ENCODE measurements around the gene LENEP.

LENEP gene, protein sequence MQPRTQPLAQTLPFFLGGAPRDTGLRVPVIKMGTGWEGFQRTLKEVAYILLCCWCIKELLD

DNA sequence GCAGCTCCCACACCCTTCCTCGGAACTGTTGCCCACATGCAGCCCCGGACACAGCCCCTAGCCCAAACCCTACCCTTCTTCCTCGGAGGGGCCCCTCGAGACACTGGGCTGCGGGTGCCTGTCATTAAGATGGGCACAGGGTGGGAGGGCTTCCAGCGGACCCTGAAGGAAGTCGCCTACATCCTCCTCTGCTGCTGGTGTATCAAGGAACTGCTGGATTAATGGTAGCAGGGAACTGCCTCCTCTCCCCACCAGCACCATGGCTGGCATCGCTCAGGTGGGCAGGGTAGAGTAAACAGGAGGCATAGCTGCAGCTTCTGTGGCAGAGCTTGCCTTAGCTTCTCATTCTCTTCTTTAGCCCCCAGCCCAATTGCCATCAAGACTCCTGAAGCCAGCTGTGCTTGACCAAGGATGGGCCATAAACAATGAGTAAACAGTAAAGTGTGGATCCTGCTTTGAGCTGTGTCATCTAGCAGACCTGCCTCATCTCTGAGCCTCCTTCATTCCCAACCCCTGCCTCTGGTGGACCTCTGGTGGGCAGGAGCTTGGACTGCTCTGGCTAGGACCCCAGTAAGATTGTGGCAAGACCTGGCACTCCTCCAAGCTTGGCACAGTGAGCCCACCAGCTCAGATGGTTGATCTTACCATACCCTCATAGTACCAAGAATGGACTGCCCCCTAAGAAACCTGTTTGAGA is at the start of gene LENEP:
LENEP (plus strand) TSS at position 15 of the 697 bp plus-strand sequence; CDS start at position 37, 22 bp downstream.
- no peak for DNase-seq (ENCODE audit: low read depth)

DNA sequence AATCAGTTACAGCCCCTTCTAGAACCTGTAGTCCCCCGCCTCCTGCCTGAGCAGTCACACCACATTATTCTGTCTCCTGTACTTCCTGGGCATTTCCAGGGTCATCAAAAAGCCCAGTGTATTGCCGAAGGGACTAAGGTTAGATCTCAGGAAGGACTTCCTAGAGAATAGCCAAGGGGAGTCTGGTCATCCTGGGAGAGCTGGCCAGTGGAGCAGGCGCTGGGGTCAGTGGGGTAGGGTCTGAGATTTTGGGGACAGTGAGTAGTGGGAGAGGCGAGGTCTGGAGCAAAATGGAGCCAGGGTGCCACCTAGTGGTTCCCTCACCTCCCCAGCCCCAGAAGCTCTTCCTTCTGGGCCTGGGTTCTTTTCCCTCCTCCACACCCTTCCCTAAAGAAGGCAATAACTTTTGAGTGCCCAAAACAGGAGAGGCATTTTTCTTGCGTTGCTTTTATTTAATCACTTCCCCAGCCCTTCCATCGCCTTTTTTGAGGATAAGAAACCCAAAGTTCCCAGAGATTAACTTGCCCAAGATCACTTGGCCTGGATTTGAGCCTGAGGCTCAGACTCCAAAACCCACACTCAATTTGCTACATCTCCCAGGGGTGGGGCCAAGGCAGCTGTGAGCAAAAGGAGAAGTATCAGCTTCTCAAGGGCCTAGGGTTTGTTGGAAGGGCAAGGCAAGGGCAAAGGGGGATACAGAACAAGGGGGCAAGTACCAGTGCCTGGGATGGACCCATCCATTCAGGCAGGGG is 49.6 kb upstream of the LENEP start:
- DNase-seq (ENCODE audit: low read depth) = no peak

DNA sequence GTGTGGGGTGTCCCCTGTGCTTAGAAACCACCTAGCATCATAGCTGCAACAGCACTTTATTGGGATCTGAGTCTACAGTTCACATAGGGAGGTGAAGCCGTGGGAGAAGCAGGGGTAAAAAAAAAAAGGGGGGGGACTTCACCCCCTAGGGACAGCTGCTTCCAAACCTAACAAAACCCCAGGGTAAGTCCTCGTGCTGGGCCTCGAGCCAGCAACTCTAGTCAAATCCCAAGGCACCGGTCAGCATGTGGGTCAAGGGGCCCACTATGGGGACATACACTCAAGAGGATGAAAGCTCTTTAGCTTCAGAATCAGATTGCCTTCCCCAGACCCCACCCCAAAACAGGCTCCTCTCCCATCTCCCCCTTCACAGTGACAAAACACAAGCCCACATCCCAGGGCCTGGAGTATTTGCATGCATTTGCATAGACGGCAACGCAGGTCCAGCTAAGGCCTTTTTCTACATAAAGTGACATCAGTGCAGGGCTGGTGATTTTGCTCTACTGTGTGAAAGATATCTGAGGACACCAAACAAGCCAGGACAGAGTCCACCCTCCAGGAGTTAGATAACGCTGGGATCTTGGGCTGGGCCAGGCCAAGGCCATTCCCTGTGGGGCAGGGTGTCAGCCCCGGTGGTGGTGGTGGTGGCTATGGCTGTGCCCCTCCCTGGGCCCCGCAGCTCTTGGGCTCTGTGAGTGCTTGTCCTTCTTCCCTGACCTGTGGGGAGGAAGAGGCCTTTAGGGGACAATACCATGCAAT is 48.8 kb upstream of the LENEP start:
- no peak for DNase-seq (ENCODE audit: low read depth)

DNA sequence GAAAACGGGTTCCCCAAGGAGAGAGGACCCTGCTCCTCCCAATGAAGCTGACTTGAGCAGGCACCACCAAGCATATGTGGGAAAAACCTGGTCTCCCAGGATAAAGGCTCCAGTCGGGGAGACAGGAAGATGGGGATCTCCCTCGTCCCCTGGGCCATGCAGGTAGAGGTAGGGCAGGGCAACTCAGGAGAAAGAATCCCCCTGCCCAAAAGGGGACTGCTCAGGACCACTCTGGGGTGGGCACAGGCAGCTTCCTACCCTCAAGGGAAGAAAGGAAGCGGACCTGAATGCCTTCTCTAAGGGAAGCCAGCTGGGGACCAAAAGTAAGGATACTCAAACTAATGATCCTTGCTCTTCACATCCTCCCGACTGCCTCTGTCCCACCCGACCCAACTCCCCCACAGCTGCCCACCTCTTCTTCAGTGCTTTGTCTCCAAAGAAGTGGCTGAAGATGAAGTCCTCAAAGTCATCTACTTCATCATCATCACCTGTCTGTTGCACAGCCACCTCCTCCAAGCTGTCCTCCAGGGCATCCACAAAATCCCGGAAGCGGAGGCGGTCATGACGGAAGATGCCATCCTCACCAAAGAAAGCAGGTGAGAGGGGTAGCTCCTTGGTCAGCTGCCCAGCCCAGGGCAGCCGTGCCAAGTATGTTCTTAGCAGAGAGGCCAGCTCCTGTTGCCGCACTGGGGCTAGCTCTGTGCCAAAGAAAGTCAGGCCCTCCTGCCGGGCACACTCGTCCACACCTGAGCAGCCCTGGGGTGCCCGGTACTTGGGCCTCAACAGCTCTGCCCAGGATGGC is 48.0 kb upstream of the LENEP start:
- DNase-seq (ENCODE audit: low read depth) = no peak

DNA sequence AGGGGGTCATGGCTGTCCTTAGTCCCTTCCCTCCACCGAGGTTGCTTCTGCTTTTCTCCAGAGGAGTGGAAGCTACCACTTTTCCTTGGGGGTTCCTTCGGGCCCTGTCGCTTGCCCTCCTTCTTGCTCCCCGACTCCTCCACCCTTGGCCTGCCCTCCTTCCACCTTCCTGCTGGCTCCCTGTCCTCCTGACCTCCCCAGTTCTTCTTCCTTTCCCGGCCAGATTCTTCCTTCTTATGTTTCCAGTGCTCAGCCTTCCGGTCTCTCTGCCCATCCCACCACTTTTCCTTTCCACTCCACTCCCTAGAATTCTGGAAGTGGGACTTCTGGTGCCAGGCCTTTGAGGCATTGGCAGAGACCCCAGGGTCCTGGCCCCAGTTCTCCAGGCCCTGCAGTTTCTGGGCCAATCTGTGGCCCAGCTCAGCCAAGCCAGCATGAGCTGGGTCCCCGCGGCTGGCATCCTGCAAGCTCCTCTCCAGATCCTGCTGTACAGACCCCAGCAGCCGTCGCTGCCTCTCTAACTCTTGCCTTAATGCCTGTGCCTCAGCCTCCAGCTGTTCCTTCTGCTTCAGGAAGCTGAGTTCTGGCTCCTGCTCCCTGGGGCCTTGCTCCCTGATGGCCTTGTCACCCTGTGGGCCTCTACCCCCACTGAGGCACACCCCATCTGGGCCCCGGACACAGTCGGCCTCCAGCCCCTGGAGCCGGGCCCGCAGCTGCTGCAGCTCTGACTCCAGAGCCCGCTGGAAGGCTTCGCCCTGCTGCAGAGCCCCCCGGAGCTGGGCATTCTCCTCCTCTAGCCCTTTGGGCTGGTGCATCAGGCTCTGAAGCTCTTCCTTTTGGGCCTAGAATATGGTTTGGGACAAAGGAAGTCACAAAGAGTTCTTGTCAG is 47.2 kb upstream of the LENEP start:
- DNase-seq (ENCODE audit: low read depth) = no peak

DNA sequence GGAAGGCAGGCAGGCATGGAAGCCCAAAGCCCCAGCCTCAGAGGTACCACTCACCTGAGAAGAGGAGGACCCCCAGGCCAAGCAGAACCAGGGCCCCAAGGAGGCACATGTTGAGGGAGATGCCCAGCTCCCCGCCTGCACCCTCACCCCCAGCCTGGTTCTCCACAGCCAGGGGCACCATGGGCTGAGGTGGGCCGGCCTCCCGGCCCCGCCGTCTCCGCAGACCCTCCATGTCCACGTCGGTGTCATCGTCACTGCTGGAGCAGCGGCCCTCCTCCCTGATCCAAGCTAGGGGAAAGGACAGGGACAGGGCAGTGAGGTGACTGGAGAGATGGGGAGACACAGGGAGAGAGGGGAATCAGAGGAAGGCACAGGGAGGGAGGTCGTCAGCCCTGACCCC is 45.3 kb upstream of the LENEP start:
- DNase-seq (ENCODE audit: low read depth) = no peak

DNA sequence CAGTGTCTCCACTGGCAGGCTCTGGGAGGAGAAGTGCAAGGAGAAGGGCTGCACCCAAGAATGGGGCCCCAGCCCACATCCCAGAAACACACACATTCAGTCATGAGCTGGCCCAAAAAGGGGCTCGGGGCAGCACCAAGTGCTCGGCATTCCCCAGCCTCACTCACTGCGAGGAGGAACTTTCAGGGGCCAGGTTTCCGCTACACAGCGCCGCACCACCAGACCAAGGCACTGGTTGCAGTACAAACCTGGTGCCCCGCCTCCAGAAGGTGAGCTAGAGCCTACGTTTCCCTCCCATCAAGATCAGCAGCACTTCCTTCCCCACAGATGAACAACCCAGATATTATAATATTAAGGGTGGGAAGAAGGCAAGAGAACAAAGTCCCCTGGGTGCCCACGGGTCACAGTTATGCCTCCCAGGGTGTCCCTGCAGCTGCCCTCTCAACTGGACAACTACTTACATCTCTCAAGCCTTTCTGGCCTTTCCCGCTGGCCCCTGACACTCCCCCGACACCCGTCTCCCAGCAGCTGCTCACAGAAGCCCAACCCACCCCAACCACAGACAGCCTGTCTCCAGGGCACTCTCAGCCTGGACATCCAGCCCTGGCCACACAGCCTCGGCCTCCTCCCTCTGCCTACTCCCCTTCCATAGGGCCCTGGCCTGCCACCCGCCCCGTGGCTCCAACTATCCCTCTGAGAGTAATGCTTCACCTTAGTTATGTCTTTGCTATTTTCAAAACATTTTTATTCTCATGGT is 41.3 kb upstream of the LENEP start:
- no peak for DNase-seq (ENCODE audit: low read depth)

DNA sequence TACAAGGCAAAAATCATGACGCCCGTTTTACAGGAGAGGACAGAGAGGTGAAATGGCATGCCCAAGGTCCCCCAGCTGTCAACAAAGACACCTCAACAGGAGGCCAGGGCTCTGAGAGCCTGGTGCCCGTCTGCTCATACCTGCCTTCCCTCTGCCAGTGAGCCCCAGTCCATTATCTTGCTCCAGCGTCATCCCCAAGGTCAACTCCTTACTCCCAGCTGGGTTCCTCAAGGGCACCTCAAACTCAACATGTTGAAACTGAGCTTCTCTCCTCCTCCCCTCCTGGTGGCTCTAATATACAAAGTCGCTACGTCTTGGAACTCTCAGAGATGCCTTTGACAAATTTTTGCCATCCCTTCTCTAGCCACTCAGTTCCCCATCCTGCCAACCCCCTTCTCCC is 40.7 kb upstream of the LENEP start:
- DNase-seq (ENCODE audit: low read depth) = no peak

DNA sequence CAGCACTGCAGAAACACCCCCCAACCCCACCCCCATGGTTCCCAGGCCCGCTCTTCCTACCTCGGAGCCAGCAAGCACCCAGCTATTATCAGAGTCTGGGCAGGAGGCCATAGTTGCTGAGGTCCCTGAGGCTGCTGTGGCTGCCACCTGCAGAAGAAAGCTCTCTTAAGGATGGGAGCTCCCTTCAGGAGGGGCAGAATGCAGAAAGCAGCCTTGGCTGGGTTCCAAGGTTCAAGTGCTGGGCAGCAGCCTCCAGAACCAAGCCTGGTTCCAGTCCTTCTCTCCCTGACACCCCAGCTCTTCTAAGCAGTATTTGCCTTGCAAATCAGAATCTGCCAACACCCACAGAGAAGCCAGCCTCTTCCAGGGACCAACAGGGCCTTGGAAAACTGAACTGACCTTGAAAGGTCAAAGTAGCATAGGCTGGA is 39.8 kb upstream of the LENEP start:
- DNase-seq (ENCODE audit: low read depth) = no peak

DNA sequence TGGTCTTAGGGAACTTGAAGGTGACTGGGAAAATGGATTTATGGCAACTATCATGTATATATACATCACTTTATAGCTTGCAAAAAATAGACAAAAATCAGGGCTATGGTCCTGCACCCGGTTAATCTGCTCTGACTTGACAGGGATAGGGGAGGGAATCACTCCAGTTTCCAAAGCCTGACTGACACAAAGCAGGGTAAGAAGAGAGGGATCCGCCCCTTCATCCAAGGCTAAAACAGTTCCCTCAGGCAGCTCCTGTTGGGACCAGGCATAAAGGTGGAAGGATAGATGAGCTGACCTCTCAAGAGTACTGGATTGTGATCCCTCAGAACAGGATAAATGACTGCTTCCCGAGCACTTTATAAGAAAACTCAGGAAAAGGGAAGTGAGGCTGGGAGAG is 38.8 kb upstream of the LENEP start:
- DNase-seq (ENCODE audit: low read depth) = no peak

DNA sequence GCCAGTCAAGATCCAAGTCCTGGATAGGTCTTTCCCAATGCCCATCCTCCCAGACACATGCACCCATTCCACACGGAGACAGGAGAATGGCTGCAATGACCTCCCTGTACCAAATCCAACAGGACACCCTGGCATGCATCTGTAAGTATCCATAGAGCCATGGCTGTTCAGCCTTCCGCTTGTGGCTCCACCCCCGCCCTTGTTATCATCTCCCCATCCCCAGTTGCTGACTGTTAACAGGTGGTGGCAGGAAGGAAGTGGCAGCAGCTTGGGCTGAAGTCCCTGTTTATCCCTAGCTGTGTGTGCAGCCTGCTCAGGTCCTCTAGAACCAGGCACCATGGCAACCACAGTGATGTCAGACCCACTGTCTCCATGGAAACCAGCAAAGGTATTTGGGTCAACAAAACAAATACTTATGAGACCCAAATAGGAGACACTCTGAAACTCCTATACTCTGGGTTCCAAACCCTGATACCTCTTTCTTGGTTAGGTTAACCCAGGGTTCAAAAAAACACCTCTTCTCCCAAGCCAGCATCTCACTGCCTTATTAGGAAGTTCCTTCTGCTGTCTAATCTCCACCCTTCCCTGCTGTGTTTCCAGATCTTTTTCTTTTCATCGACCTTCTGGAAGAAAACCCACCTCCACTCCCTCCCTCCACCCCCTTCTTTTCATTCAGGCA is 38.2 kb upstream of the LENEP start:
- no peak for DNase-seq (ENCODE audit: low read depth)

DNA sequence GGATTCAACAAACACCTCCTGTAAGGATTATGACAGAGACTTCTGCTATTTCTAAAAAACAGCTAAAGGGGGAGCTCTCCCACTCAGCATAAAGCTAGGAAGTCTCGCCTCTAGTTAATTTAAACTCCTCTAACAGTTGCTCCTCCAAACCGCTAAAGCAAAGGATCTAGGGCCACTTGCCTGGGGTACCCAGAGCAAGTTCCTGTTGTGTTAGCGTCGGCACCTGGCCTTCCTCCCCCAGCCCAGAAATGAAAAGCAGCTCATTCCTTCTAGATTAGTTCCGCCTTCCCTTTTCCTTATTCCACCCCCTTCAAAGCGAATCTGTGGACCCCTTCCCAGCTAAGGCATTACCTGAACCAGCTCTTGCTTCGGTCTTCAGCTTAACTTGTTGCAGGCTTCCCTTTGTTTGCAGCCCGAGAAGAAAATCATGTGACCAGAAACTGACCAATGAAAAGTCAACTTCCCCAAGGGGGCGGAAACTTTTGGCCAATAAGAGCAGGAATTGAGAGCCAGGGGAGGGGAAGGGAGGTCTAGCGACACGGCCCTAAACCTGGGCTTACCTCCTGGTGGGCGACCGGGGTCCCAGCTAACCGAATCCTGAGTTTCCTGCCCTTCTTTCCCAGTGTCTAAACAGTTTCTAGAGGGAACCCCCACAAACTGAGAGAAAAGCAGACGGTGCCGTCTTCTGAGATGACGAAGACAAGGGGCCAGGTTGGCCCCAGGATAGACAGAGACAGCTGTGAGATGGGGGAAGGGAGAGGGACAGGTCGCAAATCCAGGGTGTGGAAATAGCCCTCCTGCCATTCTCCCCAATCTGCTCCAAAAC is 37.5 kb upstream of the LENEP start, which contains the start of gene PBXIP1:
PBXIP1 (minus strand) TSS at position 382 of the 826 bp plus-strand sequence. CDS start 2,378 bp downstream, outside the sequence.
- no peak for DNase-seq (ENCODE audit: low read depth)

DNA sequence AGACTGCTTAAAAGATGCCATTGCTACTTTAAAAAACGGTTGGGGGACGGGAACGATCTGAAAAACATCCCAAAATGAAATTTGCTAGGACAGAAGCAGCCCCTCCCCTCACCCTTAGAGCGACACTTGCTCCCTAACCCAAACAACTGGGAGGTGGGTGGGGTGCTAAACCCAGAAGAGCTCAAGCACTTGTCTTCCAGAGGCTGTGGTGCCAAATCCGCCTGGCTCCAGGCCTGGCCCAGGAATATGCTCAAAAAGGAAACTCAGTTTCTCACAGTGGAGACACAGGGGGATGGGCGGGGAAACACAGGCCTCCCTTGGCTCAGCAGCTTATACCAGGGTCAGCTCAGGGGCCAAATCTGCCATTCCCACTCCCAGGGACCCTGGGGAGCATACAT is 36.8 kb upstream of the LENEP start:
- DNase-seq (ENCODE audit: low read depth) = no peak

DNA sequence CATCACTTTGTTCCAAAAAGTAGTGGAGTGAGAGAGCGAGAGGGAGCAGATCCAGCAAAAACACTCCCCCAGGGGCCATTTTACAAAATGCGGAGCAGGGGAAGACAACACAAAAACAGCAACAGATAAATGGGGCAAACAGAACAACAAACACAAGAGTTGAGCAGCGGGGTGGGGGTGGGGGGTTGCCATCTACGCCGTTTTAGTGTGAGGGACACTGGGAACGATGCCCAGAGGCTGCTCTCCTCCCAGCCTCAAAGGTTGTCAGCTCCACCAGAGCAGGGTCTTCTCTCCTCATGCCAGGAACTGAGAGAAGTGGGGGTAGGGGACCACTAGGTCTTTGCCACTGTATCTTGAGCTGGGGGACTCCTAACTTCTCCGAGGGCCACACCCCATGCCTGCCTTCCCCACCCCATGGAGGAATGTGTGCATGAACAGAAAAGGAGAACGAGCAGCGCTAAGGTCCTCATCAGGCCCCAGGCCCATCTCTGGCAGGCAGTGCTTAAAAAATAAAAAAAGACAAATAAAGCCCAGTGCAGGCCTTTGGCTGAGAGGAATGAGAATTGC is 36.2 kb upstream of the LENEP start:
- DNase-seq (ENCODE audit: low read depth) = no peak

DNA sequence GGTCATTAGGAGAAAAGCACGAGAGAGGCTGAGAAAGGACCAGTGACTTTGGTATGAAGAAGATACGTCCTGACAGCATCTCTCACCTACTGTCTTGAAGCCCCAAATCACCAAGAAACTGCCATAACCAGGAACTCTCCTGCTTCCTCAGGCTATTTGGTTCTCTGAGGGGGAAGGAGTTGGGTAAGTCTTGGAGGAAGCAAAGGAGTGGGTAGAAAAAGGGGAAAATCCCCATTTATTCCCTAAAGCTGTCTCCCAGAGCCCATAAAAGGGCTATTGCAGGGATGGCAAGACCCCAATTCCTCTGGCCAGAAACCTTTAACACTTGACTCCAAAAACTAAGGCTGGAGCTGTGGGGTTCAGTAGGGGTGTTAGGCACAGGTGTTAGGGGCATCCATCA is 35.4 kb upstream of the LENEP start:
- no peak for DNase-seq (ENCODE audit: low read depth)

DNA sequence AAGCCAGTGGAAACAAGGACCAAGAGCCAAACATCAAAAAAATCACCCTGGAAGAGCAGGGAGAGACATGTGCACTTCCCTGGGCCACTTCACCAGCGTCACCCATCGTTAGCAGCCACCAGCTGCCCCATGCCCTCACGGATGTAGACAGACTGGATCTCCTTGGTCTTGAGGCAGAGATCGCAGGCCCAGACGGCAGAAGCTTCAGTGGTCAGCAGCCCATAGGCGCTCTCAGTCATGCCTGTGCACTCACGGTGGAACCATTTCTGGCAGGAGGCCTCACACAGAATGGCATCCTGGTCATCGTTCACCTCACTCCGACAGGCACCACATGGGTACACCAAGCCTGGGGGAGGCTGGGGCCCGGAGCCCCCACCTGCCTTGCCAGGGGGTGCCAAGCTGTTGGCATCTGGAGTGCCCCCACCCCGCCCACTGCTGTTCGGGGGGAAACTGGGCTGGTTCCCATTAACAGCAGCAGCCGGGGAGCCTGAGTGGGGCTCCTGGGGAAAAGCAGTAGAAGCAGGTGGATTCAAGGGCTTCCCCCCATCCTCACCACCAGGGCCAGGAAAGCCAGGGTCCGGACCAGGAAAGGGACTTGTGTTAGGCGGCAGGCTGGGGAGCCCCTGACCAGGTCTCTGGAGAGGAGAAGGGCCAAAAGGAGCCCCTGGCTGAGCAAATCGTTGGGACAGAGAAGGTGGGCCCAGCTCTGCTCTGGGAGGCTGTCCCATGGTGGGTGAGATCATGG is 34.5 kb upstream of the LENEP start:
- no peak for DNase-seq (ENCODE audit: low read depth)

DNA sequence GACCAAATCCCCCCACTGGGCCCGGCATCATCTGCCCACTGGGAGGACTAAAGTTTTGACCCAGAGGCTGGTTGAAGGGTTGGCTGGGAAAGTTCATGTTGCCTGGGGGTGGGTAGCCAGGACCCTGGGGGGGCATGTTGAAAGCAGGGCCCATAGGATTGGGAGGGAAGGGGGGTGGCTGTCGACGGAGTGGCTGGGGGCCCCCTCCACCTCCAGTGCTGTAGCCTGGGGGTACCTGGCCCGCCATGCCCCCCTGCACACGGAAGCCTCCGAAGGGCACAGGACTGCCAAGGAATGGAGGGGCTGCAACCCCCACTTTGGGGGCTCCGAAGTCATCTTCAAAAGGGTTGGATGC is 34.0 kb upstream of the LENEP start:
- no peak for DNase-seq (ENCODE audit: low read depth)
